Sigmoid colon (tissue), 4 donors: ENCODE measurements around the gene IGFBPL1.

Experiments
- EP300 ChIP-seq, 4 donors: sonication (generic); formaldehyde crosslinking; IDR thresholded peaks; one replicate each; pipeline ENCODE4 v1.6.1; 2017; ENCODE audit warnings: antibody characterized with exemption in 4 of 4
- POLR2A ChIP-seq, 2 donors: fragments of 450-650 bp; IDR thresholded peaks; one replicate each; pipeline ENCODE4 v1.6.1; 2016; ENCODE audit warnings: antibody characterized with exemption in 2 of 2, mild to moderate bottlenecking in 2 of 2, moderate library complexity in 2 of 2
- POLR2AphosphoS5 ChIP-seq, 4 donors: sonication (generic); formaldehyde crosslinking; IDR thresholded peaks; one replicate each; pipeline ENCODE4 v1.6.1; 2017; ENCODE audit warnings: antibody characterized with exemption in 4 of 4
- TF ChIP-seq, protein P1 (sequence below), 4 experiments: fragments of 450-650 bp in 3 of 4; fragments of 200-600 bp in 1 of 4; IDR thresholded peaks; one replicate each; pipeline ENCODE4 v1.5.1; 2016 to 2019; ENCODE audit warnings: antibody characterized with exemption in 4 of 4, mild to moderate bottlenecking in 3 of 4, moderate library complexity in 2 of 4

DNA sequence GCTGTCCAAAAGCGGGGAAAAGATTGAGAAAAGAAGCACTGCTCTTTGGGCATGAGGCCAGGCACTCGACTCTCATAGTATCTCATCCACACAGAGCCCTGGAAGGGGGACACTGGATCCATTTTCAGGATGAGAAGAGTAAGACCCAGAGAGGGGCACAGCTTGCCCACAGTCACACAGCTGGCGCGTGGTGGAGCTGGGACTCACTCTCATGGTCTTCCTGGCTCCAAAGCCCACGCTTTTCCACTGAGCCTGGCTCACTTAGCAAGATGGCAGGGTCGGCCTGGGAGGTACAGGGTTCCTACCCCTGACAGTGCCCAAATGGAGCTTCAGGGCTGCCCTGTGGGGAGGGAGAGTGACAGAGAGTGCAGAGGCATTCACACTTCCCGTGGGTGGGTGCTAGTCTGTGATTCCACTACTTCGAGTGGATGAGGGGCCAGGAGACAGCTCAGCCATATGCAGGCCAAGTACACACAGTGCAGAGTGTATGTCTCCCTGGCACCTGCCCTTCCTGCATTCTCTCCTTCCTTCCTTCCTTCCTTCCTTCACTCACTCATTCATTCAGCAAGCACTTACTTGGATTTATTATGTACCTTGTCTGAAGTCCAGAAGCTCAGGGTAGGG, 18.3 kb upstream of the IGFBPL1 start:
- TF ChIP-seq, protein P1, sequence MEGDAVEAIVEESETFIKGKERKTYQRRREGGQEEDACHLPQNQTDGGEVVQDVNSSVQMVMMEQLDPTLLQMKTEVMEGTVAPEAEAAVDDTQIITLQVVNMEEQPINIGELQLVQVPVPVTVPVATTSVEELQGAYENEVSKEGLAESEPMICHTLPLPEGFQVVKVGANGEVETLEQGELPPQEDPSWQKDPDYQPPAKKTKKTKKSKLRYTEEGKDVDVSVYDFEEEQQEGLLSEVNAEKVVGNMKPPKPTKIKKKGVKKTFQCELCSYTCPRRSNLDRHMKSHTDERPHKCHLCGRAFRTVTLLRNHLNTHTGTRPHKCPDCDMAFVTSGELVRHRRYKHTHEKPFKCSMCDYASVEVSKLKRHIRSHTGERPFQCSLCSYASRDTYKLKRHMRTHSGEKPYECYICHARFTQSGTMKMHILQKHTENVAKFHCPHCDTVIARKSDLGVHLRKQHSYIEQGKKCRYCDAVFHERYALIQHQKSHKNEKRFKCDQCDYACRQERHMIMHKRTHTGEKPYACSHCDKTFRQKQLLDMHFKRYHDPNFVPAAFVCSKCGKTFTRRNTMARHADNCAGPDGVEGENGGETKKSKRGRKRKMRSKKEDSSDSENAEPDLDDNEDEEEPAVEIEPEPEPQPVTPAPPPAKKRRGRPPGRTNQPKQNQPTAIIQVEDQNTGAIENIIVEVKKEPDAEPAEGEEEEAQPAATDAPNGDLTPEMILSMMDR (IDR thresholded peaks at IDR 0.05): no peak
- TF ChIP-seq POLR2A (IDR thresholded peaks at IDR 0.05) (no peak), EP300 (IDR thresholded peaks at IDR 0.05) (no peak), POLR2AphosphoS5 (IDR thresholded peaks at IDR 0.05) (no peak)
